HG02973 (cell line): ENCODE results near the gene RASSF5.

Experiments
- ATAC-seq: cut with Tn5 transposase; IDR thresholded peaks from one replicate; pipeline ENCODE4 v1.9.1; 2021; ENCODE audit warnings: moderate library complexity; ENCODE audit not compliant: unreplicated experiment

Gene RASSF5

GRCh38 chr1:206512058-206512850 lies 4.9 kb downstream of the RASSF5 start:
- no peak for ATAC-seq

- no peak for ATAC-seq
These were observed 5.5 kb downstream of the RASSF5 start for GRCh38 chr1:206512851-206513180.

GRCh38 chr1:206513312-206514111 lies 6.2 kb downstream of the RASSF5 start:
- ATAC-seq, result no peak

- no peak for ATAC-seq
These were observed 7.6 kb downstream of the RASSF5 start for GRCh38 chr1:206514813-206515387.

- no peak for ATAC-seq
These were observed 9.3 kb downstream of the RASSF5 start for GRCh38 chr1:206516728-206516990.

GRCh38 chr1:206517784-206518183 lies 10.5 kb downstream of the RASSF5 start:
- ATAC-seq, result no peak

- no peak for ATAC-seq
These were observed 10.9 kb downstream of the RASSF5 start for GRCh38 chr1:206518206-206518605.

- no peak for ATAC-seq
These were observed 11.4 kb downstream of the RASSF5 start for GRCh38 chr1:206518743-206519142.

GRCh38 chr1:206521127-206521526 lies 13.8 kb downstream of the RASSF5 start:
- ATAC-seq, result no peak

- ATAC-seq, result no peak
These were observed 14.5 kb downstream of the RASSF5 start for GRCh38 chr1:206521694-206522402.

- ATAC-seq, result no peak
These were observed 17.5 kb downstream of the RASSF5 start for GRCh38 chr1:206524739-206525364.

- ATAC-seq, result no peak
These were observed 19.0 kb downstream of the RASSF5 start for GRCh38 chr1:206526064-206526911.

GRCh38 chr1:206529425-206529824 lies 22.1 kb downstream of the RASSF5 start:
- no peak for ATAC-seq

GRCh38 chr1:206532368-206532767 lies 25.0 kb downstream of the RASSF5 start:
- no peak for ATAC-seq

GRCh38 chr1:206534552-206534951 lies 27.2 kb downstream of the RASSF5 start:
- no peak for ATAC-seq

- no peak for ATAC-seq
These were observed 28.5 kb downstream of the RASSF5 start for GRCh38 chr1:206535853-206536188.

GRCh38 chr1:206537141-206537540 lies 29.8 kb downstream of the RASSF5 start:
- no peak for ATAC-seq

- ATAC-seq, result no peak
These were observed 30.9 kb downstream of the RASSF5 start for GRCh38 chr1:206538086-206538770.

GRCh38 chr1:206538901-206539640 lies 31.7 kb downstream of the RASSF5 start:
- ATAC-seq, result no peak
